IPS DF 4.7 (cell line): ENCODE results near the gene ASIC1.

Experiments used
- DNase-seq: peaks from one replicate; pipeline ENCODE4 v3.0.0-alpha.2; 2013; ENCODE audit warnings: low spot score; ENCODE audit errors: extremely low read depth

The ASIC1 gene

DNA sequence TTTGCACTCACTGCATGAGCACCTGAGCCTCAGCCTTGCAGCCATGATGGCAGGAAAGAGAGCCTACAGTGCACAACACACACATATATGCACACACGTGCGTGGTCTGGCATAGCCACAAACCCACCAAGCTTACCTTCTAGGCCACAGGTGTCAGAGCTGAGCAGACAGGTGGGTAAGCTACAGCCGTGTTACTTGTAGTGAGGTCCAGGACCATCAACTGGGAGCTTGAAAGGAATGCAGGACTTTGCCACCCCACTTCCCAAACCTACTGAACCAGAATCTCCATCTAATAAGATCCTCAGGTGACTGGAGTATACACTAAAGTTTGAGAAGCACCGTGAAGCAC lies 2.7 kb downstream of the ASIC1 start:
- no peak for DNase-seq

DNA sequence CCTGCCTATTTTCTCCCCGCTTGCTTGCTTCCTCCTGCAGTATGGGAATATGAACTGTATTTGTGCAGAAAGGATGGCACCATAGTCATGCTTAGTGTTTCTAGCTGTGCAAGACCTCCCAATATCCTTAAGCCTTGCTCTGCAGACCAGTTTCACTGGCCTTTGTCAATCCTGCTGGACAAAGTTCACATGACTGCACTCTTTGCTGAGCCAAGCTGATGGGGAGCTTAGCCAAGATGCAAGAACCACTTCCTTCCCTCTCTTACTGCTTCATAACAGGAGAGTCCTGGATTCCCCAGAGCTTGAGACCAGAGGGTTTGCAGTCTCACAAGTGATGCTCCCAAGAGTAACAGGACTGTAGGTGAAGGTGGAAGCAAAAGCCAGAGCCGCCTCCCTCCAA lies 3.8 kb downstream of the ASIC1 start:
- no peak for DNase-seq

DNA sequence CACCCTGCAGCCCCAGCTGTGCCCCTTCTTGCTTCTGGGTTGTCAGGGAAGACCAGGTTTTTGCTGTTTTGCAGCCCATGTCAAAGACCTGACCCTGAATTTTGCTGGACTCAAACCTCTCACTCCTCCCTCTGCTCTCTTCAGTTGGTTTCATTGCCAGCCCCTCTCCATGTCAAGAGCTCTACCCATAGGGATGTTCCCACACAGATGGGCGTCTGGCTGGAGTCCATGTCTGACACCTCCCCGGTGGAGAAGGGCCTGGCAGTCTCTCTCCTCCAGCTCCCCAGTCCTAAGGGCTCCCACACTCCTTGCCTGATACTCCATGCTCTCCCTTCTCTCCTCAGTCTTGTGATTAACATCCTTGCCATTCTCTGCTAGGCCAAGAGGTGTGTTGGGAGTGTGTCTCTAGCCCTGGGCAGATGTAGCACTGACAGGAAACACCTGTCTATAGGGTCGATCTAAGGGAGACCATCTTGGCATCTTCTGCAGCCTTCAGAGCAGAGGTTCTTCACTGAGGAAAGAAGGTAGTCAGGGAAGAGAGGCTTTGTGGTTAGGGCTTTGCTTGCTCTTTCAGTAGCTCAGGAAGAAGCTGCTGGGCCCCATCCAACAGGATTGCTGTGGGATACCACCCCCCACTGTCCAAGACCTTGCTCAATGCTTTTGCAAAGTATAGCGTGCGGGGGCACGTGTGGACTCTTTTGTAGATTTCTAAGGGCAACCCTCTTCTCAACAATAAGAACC lies 4.7 kb downstream of the ASIC1 start:
- no peak for DNase-seq

DNA sequence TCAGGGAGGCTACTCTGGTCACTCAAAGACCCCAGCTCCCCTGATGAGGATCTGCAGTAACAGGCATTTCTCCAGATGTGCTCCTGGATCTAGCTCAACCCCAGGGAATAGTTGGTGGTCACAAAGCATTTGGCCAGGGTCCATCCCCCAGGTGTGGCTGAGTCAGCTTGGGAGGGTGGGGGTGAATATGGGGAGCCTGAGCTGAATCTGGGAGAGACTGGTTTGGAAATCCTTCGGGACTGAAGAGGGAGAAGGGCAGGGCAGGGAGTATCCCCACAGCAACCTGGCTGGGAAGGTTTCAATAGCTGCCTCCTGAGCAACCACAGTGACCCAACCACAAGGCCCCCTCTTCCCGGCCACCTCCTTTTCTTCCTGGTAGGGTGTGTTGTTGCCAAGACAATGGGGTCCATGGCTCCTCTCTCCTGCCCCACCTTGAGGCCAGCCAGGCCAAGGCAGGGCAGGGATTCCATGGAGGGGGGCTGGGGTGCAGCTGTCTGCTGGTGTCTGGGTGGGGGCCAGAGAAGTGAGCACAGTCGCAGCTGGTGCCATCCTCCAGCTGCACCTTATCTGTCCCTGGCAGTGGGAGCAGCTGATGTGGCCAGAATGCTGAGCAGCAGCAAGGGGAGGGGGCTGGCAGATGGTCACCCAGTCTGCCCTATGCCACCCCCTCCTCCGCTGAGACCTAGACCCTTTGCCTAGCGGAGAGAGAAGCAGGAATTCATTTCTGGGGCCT lies 5.5 kb downstream of the ASIC1 start:
- no peak for DNase-seq

GRCh38 chr12:50065726-50066310 lies 8.4 kb downstream of the ASIC1 start:
- DNase-seq: no peak

DNA sequence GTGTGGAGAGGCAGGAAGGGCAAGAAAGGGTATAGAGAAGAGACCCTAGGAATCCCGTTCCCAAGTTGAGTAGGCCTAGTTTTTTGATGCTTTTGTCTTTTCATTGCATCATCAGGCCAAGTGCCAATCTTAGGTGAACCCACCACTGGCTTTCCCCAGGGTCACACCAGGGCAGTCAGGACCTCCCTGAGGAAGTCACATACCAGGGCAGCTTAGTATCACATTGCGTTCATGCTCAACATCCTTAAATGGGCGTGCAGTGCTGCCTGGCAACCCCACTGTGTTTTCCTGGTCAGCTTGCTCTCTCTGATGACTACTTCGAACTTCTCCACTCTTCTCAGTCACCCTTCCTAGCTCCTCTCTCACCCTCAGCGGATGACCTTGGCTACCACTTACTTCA lies 9.0 kb downstream of the ASIC1 start:
- DNase-seq: no peak

GRCh38 chr12:50069069-50069468 lies 11.7 kb downstream of the ASIC1 start:
- no peak for DNase-seq

GRCh38 chr12:50069539-50069938 lies 12.1 kb downstream of the ASIC1 start:
- DNase-seq: no peak

DNA sequence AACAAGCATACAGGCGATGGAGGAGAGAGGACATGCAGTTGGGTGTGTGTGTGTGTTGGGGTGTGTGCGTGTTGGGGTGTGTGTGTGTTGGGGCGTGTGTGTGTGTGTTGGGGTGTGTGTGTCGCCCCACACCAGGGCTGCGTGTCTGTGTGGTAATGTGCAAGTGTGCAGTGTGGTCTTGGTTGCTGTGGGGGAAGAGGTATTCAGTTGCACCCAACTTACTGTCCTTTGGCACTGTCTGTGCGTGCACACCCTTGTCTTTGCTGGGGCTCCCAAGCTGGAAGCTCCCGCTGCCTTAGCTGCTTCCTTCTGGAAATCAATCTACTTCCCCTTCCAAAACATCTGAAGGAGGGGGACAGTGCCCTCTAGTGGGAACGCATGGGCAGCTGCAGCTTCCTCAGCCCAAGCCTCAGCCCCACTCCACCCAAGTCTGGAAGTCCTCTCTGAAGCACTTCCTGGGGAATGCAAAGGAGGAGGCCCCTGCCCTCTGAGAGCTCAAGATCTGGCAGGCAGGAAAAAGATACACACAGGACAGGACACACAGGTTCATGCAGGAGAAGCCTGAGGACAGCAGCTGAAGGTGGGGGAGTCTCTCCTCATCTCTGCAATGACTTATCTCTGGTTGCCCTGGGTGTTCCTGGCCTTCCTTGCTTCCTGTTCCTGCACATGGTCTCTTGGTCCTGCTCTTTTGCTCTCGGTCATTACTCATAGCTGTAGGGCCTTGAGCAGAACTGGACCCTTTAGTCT lies 13.1 kb downstream of the ASIC1 start:
- DNase-seq: no peak

- DNase-seq: no peak
These were observed 15.0 kb downstream of the ASIC1 start for GRCh38 chr12:50072198-50072907.

DNA sequence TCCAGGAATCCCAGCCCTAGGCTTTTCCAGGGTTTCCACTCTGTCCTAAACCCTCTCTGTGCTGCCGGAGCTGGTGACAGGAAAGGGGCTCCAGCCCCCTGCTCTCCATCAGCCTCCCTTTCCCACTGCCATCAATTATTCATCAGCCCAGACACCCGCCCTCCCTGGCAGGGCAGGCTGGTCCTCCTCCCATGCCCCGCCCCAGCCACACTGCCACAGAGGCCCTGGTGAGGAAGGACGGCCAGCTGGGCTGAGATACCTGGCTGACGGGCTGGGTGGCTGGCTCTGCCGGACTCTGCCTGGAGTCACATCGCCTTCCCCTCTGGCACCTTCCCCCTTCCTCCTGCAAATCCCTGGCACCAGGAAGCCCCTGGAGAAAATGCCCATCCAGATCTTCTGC lies 15.8 kb downstream of the ASIC1 start:
- no peak for DNase-seq

DNA sequence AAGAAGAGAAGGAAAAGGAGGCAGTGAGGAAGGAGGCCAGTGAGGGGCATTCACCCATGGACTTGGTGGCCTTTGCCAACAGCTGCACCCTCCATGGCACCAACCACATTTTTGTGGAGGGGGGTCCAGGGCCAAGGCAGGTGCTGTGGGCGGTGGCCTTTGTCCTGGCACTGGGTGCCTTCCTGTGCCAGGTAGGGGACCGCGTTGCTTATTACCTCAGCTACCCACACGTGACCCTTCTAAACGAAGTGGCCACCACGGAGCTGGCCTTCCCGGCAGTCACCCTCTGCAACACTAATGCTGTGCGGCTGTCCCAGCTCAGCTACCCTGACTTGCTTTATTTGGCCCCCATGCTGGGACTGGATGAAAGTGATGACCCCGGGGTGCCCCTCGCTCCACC lies 16.3 kb downstream of the ASIC1 start:
- DNase-seq: no peak

DNA sequence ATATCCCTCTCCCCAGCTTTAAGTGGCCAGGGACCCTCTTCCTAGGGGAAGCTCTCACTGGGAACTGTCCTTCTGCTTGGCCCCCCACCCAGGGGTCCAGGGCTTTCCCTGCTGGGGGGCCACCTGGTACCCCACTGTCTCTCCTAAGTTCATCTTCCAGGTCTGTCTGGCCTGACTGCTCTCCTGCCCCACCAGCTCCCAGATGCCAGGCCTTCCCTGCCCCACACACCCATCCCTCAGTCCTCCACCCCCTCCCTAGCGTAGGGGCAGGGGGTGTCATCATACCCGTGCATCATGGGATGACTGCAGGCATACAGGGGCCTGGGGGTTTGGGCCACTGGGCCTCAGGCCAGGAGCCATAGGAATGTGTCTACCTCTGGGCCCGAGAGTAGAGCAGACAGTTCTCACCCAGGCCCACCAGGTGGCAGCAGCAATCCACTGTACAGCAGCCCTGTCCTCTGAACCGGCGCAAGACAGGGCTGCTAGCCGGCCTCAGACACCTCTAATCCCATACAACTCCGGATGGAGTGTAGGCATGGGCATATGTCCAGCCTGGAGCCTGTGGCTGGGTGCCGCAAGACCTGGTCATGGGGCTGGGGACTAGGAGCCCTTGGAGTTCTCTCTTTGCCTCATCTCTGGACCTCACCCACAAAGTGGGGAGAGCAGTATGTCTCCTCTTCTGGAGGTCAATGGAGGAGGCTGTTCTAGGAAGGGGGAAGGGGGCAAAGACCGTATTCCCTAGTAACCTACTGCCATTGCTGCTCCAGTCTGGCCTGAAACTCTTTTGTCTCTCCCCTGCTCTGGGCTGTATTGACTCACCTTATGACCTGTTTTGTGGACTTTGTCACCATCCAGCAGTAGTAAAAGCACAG lies 17.8 kb downstream of the ASIC1 start:
- no peak for DNase-seq

GRCh38 chr12:50075808-50076170 lies 18.4 kb downstream of the ASIC1 start:
- DNase-seq: no peak

GRCh38 chr12:50077099-50077498 lies 19.7 kb downstream of the ASIC1 start:
- no peak for DNase-seq

DNA sequence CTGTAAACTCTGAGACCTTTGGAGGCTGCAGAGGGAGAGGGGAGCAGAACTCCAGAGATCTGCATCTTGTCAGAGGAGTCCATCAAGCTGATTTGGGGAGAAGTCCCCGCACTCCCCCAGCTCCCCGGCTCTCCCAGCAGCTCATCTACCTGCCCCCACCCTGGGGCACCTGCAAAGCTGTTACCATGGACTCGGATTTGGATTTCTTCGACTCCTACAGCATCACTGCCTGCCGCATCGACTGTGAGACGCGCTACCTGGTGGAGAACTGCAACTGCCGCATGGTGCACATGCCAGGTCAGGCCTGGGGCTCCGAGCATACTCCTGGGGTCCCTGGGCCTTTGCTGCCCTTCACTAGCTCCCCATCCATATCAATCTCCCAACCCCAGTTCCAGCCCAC lies 20.9 kb downstream of the ASIC1 start:
- DNase-seq: no peak

DNA sequence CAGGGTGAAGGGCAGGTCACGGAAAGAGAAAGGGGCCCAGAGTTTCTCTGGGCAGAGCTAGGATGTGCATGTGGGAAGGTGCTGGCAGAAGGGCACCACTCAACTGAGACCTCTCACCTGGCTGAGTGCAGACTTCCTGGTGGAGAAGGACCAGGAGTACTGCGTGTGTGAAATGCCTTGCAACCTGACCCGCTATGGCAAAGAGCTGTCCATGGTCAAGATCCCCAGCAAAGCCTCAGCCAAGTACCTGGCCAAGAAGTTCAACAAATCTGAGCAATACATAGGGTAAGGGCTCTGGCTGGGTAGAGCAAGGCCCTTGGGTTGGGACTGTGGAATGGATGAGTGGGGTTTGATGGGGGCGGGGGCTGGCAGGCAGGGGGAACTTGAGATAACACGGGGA lies 22.4 kb downstream of the ASIC1 start:
- no peak for DNase-seq

GRCh38 chr12:50081096-50081808 lies 23.9 kb downstream of the ASIC1 start:
- no peak for DNase-seq

GRCh38 chr12:50082644-50083043 lies 25.2 kb downstream of the ASIC1 start:
- no peak for DNase-seq

DNA sequence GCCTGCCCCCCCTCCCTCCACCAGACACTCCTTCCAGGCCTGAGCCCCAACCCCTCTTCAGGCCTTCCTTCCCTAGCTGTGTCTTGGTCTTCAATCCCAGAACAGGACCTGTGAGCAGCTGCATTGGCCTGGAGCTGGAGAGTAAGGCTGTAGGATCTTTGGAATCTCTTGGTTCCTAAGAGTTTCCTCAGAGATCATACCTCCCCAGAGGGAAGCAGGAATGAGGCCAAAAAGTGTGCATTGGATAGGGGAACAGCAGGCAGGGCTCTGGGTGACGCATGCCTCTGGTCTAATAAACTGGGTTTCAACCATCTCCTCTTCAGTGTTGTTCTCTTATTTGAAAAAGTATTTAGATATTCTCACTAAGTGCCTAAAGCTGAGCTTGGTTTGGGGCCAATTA lies 25.9 kb downstream of the ASIC1 start:
- DNase-seq: no peak
